OCI-LY1 (cell line): ENCODE measurements around the gene TENM4.

Source experiments
- H2AFZ ChIP-seq: fragments of 200-600 bp; sonication (generic), shearing (Covaris generic); 2 replicates; pipeline ENCODE4 v1.6.0; 2014; ENCODE audit warnings: antibody characterized with exemption, mild to moderate bottlenecking, low read length
- H3F3A ChIP-seq: fragments of 200-600 bp; sonication (generic), shearing (Covaris generic); 2 replicates; pipeline ENCODE4 v1.6.0; 2014; ENCODE audit warnings: mild to moderate bottlenecking, antibody characterized with exemption, low read length, moderate library complexity; ENCODE audit not compliant: insufficient read depth
- H3K27ac ChIP-seq: fragments of 200-600 bp; sonication (generic); 2 replicates; pipeline ENCODE4 v1.5.1; 2014; ENCODE audit warnings: low read length, mixed run types, mild to moderate bottlenecking, low read depth; ENCODE audit not compliant: poor library complexity, severe bottlenecking
- H3K27me3 ChIP-seq: fragments of 200-600 bp; sonication (generic); 2 replicates; pipeline ENCODE4 v1.6.0; 2014; ENCODE audit warnings: antibody characterized with exemption, mild to moderate bottlenecking, low read length, moderate library complexity; ENCODE audit not compliant: insufficient read depth
- H3K36me3 ChIP-seq: fragments of 200-600 bp; sonication (generic); 2 replicates; pipeline ENCODE4 v1.6.1; 2014; ENCODE audit warnings: mild to moderate bottlenecking, antibody characterized with exemption, low read length, moderate library complexity, mixed read lengths; ENCODE audit not compliant: insufficient read depth
- H3K4me1 ChIP-seq: fragments of 200-600 bp; sonication (generic); 2 replicates; pipeline ENCODE4 v1.5.1; 2014; ENCODE audit warnings: mild to moderate bottlenecking, low read length, moderate library complexity; ENCODE audit not compliant: insufficient read depth, severe bottlenecking
- H3K4me2 ChIP-seq: fragments of 200-600 bp; sonication (generic), shearing (Covaris generic); 2 replicates; pipeline ENCODE4 v1.6.1; 2014; ENCODE audit warnings: low read length
- H3K4me3 ChIP-seq: fragments of 200-600 bp; sonication (generic); 2 replicates; pipeline ENCODE4 v1.5.1; 2014; ENCODE audit warnings: low read length, low read depth, mild to moderate bottlenecking, mixed read lengths; ENCODE audit not compliant: poor library complexity, severe bottlenecking
- H3K79me2 ChIP-seq: fragments of 200-600 bp; shearing (Covaris generic); 2 replicates; pipeline ENCODE4 v1.6.1; 2016; ENCODE audit warnings: mixed run types, low read length, mixed read lengths; ENCODE audit not compliant: insufficient read depth
- H3K9ac ChIP-seq: fragments of 200-600 bp; sonication (generic), shearing (Covaris generic); 2 replicates; pipeline ENCODE4 v1.6.1; 2014; ENCODE audit warnings: mild to moderate bottlenecking, low read length, mixed read lengths
- H3K9me2 ChIP-seq: fragments of 200-600 bp; sonication (generic), shearing (Covaris generic); 2 replicates; pipeline ENCODE4 v1.6.1; 2014; ENCODE audit warnings: low read depth, mild to moderate bottlenecking, low read length, mixed read lengths
- H3K9me3 ChIP-seq: fragments of 200-600 bp; shearing (Covaris generic); 2 replicates; pipeline ENCODE4 v1.6.1; 2014; ENCODE audit warnings: low read length, mixed read lengths
- H4K20me1 ChIP-seq: fragments of 200-600 bp; sonication (generic), shearing (Covaris generic); 2 replicates; pipeline ENCODE4 v1.6.0; 2016; ENCODE audit warnings: mild to moderate bottlenecking, low read length; ENCODE audit not compliant: insufficient read depth
- EZH2 ChIP-seq: fragments of 200-600 bp; sonication (generic), shearing (Covaris generic); IDR thresholded peaks from 2 replicates; pipeline ENCODE4 v1.8.0; 2017; ENCODE audit warnings: borderline replicate concordance, mixed run types, mild to moderate bottlenecking, antibody characterized with exemption, low read length, moderate library complexity, mixed read lengths
- TF ChIP-seq, protein P1 (sequence below): fragments of 200-600 bp; sonication (generic), shearing (Covaris generic); IDR thresholded peaks from 2 replicates; pipeline ENCODE4 v1.5.1; 2017; ENCODE audit warnings: mild to moderate bottlenecking, antibody characterized with exemption, low read length, moderate library complexity, mixed read lengths

TENM4 gene

DNA sequence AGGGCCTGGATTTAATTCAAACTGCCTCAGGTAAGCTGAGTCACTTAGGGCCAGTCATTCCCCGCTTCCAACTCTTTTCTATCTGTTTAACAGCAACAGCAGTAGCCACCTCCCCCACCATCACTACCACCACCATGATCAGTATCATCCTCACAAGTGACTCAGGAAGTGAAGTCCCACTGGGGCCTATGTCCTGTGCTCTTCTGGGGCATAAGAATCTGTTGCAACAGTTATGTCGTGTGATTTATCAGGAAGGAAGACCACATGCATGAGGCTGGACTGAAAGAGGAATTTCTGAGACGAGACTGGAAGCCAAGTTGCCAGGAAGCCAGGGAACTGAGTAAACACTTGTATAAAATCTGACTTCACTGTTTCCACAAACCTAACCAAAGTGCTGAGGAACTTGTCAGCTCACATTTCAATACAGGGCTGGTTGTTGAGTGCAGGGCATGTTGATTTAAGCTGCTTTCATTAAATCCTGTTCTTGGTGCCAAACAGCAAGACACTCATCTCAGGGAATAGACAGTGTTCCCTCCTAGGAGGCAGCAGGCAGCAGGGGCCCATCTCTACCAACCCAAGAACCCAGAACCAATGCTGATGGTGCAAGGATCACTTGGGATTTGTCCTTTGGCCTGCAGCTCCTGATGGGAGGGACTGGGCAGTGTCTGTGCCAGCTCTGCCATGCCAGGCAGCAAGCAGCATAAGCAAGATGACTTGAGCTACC is 639.5 kb downstream of the TENM4 start:
- H3K79me2 ChIP-seq = no peaks in the 10 kb centered on the region
- no peaks in the 10 kb centered on the region for H3K36me3 ChIP-seq
- no peaks in the 10 kb centered on the region for H4K20me1 ChIP-seq
- H3K9me3 ChIP-seq = no peaks in the 10 kb centered on the region
- H3K9ac ChIP-seq = no peak overlapping the region
- no peak overlapping the region for H3K4me2 ChIP-seq
- H3K27ac ChIP-seq = no peak overlapping the region
- no peaks in the 10 kb centered on the region for H3F3A ChIP-seq
- no peaks in the 10 kb centered on the region for H3K9me2 ChIP-seq
- H3K27me3 ChIP-seq = no peaks in the 10 kb centered on the region
- H3K4me1 ChIP-seq = no peaks in the 10 kb centered on the region
- no peak overlapping the region for H2AFZ ChIP-seq
- TF ChIP-seq EZH2 = no peak
- TF ChIP-seq, protein P1, sequence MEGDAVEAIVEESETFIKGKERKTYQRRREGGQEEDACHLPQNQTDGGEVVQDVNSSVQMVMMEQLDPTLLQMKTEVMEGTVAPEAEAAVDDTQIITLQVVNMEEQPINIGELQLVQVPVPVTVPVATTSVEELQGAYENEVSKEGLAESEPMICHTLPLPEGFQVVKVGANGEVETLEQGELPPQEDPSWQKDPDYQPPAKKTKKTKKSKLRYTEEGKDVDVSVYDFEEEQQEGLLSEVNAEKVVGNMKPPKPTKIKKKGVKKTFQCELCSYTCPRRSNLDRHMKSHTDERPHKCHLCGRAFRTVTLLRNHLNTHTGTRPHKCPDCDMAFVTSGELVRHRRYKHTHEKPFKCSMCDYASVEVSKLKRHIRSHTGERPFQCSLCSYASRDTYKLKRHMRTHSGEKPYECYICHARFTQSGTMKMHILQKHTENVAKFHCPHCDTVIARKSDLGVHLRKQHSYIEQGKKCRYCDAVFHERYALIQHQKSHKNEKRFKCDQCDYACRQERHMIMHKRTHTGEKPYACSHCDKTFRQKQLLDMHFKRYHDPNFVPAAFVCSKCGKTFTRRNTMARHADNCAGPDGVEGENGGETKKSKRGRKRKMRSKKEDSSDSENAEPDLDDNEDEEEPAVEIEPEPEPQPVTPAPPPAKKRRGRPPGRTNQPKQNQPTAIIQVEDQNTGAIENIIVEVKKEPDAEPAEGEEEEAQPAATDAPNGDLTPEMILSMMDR = no peak
- no peak overlapping the region for H3K4me3 ChIP-seq

DNA sequence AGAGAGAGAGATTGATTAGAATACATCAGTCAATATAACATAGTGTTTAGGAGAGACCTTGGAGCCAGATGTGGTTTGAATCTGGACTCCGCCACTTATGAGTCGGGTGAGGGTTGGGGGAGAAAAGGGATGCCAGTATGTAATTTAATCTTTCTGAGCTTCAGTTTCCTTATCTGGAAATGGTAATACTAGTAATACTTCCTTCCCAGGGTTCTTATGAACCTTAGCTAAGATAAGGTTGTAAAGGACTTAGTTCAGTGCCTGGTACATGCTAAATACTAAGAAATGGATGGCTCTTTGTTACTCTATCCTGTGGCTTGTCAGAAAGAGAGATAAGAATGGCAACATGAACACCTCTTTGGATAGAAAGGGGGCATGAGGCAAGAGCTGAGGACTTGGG is 640.1 kb downstream of the TENM4 start:
- Histone ChIP-seq H3K9me3 (no peaks in the 10 kb centered on the region), H3K4me3 (no peak overlapping the region), H3K9me2 (no peaks in the 10 kb centered on the region), H3K27ac (no peak overlapping the region), H4K20me1 (no peaks in the 10 kb centered on the region), H3F3A (no peaks in the 10 kb centered on the region), H3K4me2 (no peak overlapping the region), H3K9ac (no peak overlapping the region), H3K36me3 (no peaks in the 10 kb centered on the region), H3K79me2 (no peaks in the 10 kb centered on the region), H2AFZ (no peak overlapping the region), H3K27me3 (no peaks in the 10 kb centered on the region), H3K4me1 (no peaks in the 10 kb centered on the region)
- TF ChIP-seq, protein P1 = no peak
- no peak for TF ChIP-seq EZH2

DNA sequence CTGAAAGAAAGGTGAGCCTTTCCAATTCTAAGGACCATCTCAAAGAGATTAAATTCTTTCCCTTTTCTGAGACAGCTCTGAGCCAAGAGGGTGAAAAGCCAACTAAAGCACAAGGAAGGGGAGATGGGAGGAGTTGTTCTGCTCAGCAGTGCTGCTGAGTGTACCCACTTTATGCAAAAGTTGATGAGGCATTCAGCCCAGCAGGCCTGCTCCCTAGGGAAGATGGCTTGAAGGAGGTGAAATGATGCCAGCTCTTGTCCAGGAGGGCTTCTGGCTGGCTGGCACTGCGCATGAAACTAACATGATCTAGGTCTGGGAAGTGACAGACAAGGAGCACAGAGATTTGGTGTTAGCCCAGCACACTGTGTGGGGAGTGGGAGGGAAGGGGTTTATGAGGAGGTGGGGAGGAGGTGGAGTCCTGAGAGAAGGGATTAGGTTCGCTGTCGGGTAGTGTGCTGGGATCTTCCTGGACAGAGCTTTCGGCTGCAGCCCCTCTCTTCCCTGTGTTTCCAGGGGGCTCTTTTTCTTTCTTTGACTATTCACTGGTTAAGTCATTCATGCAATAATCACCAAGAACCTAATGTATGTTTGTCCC is 640.6 kb downstream of the TENM4 start:
- Histone ChIP-seq H3F3A (no peaks in the 10 kb centered on the region), H4K20me1 (no peaks in the 10 kb centered on the region), H3K4me1 (no peaks in the 10 kb centered on the region), H3K9me3 (no peaks in the 10 kb centered on the region), H3K4me3 (no peak overlapping the region), H3K79me2 (no peaks in the 10 kb centered on the region), H3K36me3 (no peaks in the 10 kb centered on the region), H3K27me3 (no peaks in the 10 kb centered on the region), H3K9me2 (no peaks in the 10 kb centered on the region), H3K9ac (no peak overlapping the region), H3K27ac (no peak overlapping the region), H3K4me2 (no peak overlapping the region), H2AFZ (no peak overlapping the region)
- TF ChIP-seq, protein P1 = no peak
- no peak for TF ChIP-seq EZH2
